OCI-LY3 (cell line): ENCODE data around the gene IGFL4.
A peak's percentile ranks its signal among the peaks of the same experiment; 100 is the strongest.

Source experiments
- H2AFZ ChIP-seq: fragments of 200-600, 300-600 bp; shearing (Covaris generic); 2 replicates; pipeline ENCODE4 v1.6.0; 2014; ENCODE audit warnings: antibody characterized with exemption, low read depth, low read length
- H3K27ac ChIP-seq: fragments of 200-600, 300-600 bp; sonication (generic); 2 replicates; pipeline ENCODE4 v1.5.1; 2014; ENCODE audit warnings: mild to moderate bottlenecking, low read length, moderate library complexity, mixed read lengths
- H3K27me3 ChIP-seq: fragments of 200-600, 300-600 bp; sonication (generic); 2 replicates; pipeline ENCODE4 v1.6.1; 2014; ENCODE audit warnings: low read depth, low read length, mixed read lengths
- H3K36me3 ChIP-seq: fragments of 200-600, 300-600 bp; sonication (generic); replicated peaks from 2 replicates; pipeline ENCODE3; 2014; ENCODE audit warnings: low read depth, low read length, mixed read lengths
- H3K4me1 ChIP-seq: fragments of 300-600, 200-600 bp; sonication (generic); 2 replicates; pipeline ENCODE4 v1.6.1; 2014; ENCODE audit warnings: low read length, mixed read lengths
- H3K4me2 ChIP-seq: fragments of 200-600, 300-600 bp; sonication (generic); 2 replicates; pipeline ENCODE4 v1.6.1; 2014; ENCODE audit warnings: low read length, mixed read lengths
- H3K4me3 ChIP-seq: fragments of 300-600, 200-600 bp; sonication (generic); 2 replicates; pipeline ENCODE4 v1.5.1; 2014; ENCODE audit warnings: antibody characterized with exemption, mild to moderate bottlenecking, low read length, moderate library complexity
- H3K79me2 ChIP-seq: fragments of 300-600, 200-600 bp; shearing (Covaris generic); 2 replicates; pipeline ENCODE4 v1.6.1; 2014; ENCODE audit warnings: mild to moderate bottlenecking, low read length, mixed read lengths
- H3K9ac ChIP-seq: fragments of 300-600, 200-600 bp; shearing (Covaris generic); 2 replicates; pipeline ENCODE4 v1.6.0; 2014; ENCODE audit warnings: mild to moderate bottlenecking, low read length, moderate library complexity
- H3K9me3 ChIP-seq: fragments of 200-600, 300-600 bp; shearing (Covaris generic); 2 replicates; pipeline ENCODE4 v1.6.1; 2014; ENCODE audit warnings: low read length, mixed read lengths; ENCODE audit not compliant: insufficient read depth
- H4K20me1 ChIP-seq: fragments of 200-600, 300-600 bp; sonication (generic); 2 replicates; pipeline ENCODE4 v1.6.1; 2016; ENCODE audit warnings: low read length, mixed read lengths; ENCODE audit not compliant: insufficient read depth
- CTCF ChIP-seq: fragments of 200-600, 300-600 bp; sonication (generic); IDR thresholded peaks from 2 replicates; pipeline ENCODE4 v1.5.1; 2014; ENCODE audit warnings: antibody characterized with exemption, low read length, low read depth
- EZH2phosphoT487 ChIP-seq: fragments of 200-600 bp; shearing (Covaris generic); IDR thresholded peaks from 2 replicates; pipeline ENCODE4 v1.6.1; 2018; ENCODE audit warnings: antibody characterized with exemption, mixed run types, low read depth

Gene IGFL4

GRCh38 chr19:46014534-46014933 is 26.3 kb downstream of the IGFL4 start:
- Histone ChIP-seq H4K20me1 (no peaks in the 10 kb centered on the region), H3K27me3 (no peaks in the 10 kb centered on the region), H2AFZ (no peak overlapping the region), H3K4me1 (peaks cover 4% of the 10 kb centered on the region), H3K4me2 (no peak overlapping the region), H3K4me3 (no peak overlapping the region), H3K79me2 (no peaks in the 10 kb centered on the region), H3K9ac (no peak overlapping the region), H3K36me3 (peaks cover 4% of the 10 kb centered on the region), H3K9me3 (no peaks in the 10 kb centered on the region), H3K27ac (no peak overlapping the region)
- no peak for TF ChIP-seq CTCF
- TF ChIP-seq EZH2phosphoT487: no peak

DNA sequence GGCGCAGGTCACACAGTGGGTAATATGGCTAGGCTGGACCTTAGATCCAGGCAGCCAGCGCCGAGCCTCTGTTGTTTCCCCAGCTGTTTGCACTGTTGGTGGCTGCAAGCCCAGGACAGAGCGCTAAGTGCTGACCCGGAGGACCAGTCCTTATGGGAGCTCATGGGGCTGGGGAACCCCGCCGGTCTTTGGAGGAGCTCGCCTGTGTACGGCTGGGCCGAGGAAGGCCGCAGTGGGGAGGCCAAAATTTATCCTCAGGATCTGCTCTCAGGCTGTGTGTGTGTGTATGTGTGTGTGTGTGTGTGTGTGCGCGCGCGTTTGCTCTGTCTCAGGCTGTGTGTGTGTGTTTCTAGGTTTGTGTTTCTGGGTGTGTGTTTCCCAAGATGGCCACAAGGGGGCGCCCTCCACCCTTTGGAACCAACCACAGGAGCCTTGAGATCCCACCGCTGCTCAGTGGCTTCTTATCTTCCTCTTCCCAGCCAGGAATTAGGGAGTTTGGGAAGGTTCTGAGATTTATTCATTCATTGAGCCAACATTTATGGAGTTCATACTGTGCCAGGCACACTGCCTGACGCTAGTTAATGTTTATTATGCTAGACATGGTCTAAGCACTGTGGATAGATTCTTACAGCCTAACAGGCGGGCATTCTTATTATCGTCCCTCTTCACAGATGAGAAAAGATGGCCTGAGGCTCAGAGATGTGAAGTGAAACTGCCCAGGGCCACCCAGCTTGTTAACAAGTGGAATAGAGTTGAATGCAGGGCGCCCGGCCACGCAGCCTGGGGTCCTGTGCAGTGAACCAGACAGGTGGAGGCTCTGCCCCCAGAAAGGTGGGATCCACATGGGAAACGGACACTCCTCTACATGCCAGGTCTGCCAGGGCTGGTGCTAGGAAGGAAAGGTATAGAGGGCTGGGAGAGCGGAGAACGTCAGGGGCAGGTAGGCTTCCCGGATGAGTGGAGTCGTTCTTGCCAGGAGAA is 31.0 kb downstream of the IGFL4 start:
- H3K4me2 ChIP-seq: no peak overlapping the region
- TF ChIP-seq EZH2phosphoT487 (no peak), CTCF (peak; percentile 95)
- H2AFZ ChIP-seq: no peak overlapping the region
- no peaks in the 10 kb centered on the region for H4K20me1 ChIP-seq
- H3K27me3 ChIP-seq: no peaks in the 10 kb centered on the region
- no peaks in the 10 kb centered on the region for H3K4me1 ChIP-seq
- no peak overlapping the region for H3K9ac ChIP-seq
- H3K4me3 ChIP-seq: no peak overlapping the region
- no peaks in the 10 kb centered on the region for H3K9me3 ChIP-seq
- H3K36me3 ChIP-seq: no peaks in the 10 kb centered on the region
- H3K27ac ChIP-seq: no peak overlapping the region
- no peaks in the 10 kb centered on the region for H3K79me2 ChIP-seq

DNA sequence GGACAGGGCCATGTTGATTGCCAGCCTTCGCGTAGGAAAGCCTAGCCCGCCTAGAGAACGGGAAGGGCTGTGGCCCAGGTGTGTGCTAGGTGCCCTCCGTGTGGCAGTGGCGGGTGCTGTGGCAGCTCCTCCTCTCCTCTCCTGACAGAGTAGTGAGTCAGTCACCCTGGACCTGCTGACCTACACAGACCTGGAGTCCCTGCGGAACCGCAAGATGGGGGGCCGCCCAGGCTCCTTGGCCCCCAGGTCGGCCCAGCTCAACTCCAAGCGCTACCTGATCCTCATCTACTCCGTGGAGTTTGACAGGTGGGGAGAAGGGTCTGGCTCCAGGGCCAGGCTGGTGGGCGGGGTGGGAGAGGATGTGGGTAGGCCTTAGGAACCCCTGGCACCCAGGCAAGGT is 34.4 kb downstream of the IGFL4 start:
- no peaks in the 10 kb centered on the region for H3K27me3 ChIP-seq
- H3K4me3 ChIP-seq: no peak overlapping the region

More for the DNA sequence above, 34.4 kb downstream of the IGFL4 start:
- no peaks in the 10 kb centered on the region for H4K20me1 ChIP-seq
- no peak overlapping the region for H2AFZ ChIP-seq
- no peaks in the 10 kb centered on the region for H3K9me3 ChIP-seq
- no peaks in the 10 kb centered on the region for H3K79me2 ChIP-seq
- H3K27ac ChIP-seq: no peak overlapping the region
- H3K4me2 ChIP-seq: no peak overlapping the region
- H3K4me1 ChIP-seq: no peaks in the 10 kb centered on the region
- H3K9ac ChIP-seq: no peak overlapping the region
- peaks cover 3% of the 10 kb centered on the region for H3K36me3 ChIP-seq
- no peak for TF ChIP-seq CTCF
- no peak for TF ChIP-seq EZH2phosphoT487
